Measurements from ENCODE around the gene MRPL27. TPM values are rescaled to one million over a fixed set of nuclear protein-coding genes. Genes with fewer than 3 reads are reported as not detected.
A peak's percentile ranks its signal among the peaks of the same experiment; 100 is the strongest.
"Not testable (repeated sequence)": the region's sequence is repeated elsewhere in the genome, so short reads cannot be mapped to it uniquely, and the experiment has no call there.

The MRPL27 gene
- 10 to 100 TPM; 34.3 to 69.4 (median 38.6) TPM for total RNA-seq
- long read RNA-seq, transcript MRPL27-201 (4 exons, 716 nt), result major isoform, 27 of 29 reads
- long read RNA-seq, partial matches to known transcripts, result 2 of 29 reads
- long read RNA-seq, other reads (novel, unspliced or antisense), result 0 of 29 reads

GRCh38 chr17:50372758-50373556 is at the start of gene MRPL27, which contains the start of gene EME1:
Gene MRPL27, minus strand, starts transcription at chr17:50373184. Its CDS starts 14 bp downstream, at chr17:50373170.
Gene EME1, plus strand, starts transcription at chr17:50373229. Its CDS starts 1,980 bp downstream, at chr17:50375209.
- Histone ChIP-seq H3K4me3 (peak within 1 kb of the TSS; percentile 65 to 97 (median 86)), H3K27me3 (no peaks in the 10 kb centered on the region), H3K36me3 (peaks cover 0 to 25% (median 11%) of the 10 kb centered on the region in 4 donors), H3K9me3 (no peaks in the 10 kb centered on the region), H3K4me1 (peaks cover 0 to 14% (median under 1%) of the 10 kb centered on the region in 4 donors), H3K27ac (peak within 1 kb of the TSS; percentile 78 to 97 (median 94))
- 1% methylated on average over 26 of the region's 42 CpGs for WGBS (ENCODE audit: insufficient coverage, low coverage, low lambda C conversion rate, missing lambda C conversion rate)
- TF ChIP-seq CTCF (IDR thresholded peaks at IDR 0.05) (no peak), POLR2A (IDR thresholded peaks at IDR 0.05) (peak; percentile 56)
- DNase-seq (peak; percentile 83 to 90 (median 87)), ATAC-seq (peak; percentile 93 to 98 (median 97))
- intact Hi-C loops (cut with DNase I), result no loop called here

GRCh38 chr17:50422738-50423137 is 49.8 kb upstream of the MRPL27 start:
- no peaks in the 10 kb centered on the region for H3K36me3 ChIP-seq
- WGBS (ENCODE audit: insufficient coverage, low coverage, low lambda C conversion rate, missing lambda C conversion rate), result 68% methylated on average over 2 of the region's 2 CpGs
- ATAC-seq, result no peak
- no peaks in the 10 kb centered on the region for H3K27me3 ChIP-seq
- H3K9me3 ChIP-seq, result no peaks in the 10 kb centered on the region
- peaks cover 0 to 40% (median 14%) of the 10 kb centered on the region in 4 donors for H3K4me1 ChIP-seq
- no peak overlapping the region for H3K27ac ChIP-seq
- no peak overlapping the region for H3K4me3 ChIP-seq
- no peak for DNase-seq
- intact Hi-C loops (cut with DNase I), result no loop called here
- TF ChIP-seq CTCF (IDR thresholded peaks at IDR 0.05) (no peak), POLR2A (IDR thresholded peaks at IDR 0.05) (no peak)

DNA sequence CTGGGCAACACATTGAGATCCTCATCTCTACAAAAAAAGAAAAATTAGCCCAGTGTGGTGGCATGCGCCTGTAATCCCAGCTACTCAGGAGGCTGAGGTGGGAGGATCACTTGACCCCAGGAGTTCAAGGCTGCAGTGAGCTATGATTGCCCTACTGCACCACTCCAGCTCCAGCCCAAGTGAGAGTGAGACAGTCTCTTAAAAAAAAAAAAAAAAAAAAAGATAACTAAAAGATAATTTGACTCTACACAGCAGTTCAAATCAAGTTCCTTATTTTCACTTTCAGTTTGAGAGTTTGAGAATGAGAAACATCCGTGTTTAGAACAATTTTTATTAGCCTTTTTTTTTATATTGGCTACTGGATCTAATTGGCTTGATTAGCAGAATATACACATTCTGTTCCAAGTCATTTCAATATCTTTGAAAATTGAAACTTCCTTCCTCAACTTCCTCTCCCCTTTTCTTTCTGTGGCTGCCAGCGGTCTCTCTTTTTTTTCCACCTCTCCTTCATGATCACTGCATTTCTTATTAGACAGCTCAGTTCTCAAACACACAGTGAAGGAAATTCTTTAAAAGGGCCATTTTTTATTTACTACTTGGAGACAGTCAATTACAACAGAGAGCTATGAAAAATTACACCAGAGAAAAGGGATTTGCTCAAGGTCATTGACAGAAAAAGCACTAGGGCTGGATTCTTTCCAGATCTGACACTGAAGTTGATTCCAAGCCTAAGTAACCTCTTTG is 48.5 kb upstream of the MRPL27 start:
- Histone ChIP-seq H3K36me3 (no peaks in the 10 kb centered on the region), H3K4me1 (peaks cover 0 to 33% (median 10%) of the 10 kb centered on the region in 4 donors), H3K27me3 (no peaks in the 10 kb centered on the region), H3K27ac (peak overlapping the region; percentile 14 to 77 (median 61)), H3K9me3 (no peaks in the 10 kb centered on the region), H3K4me3 (peak overlapping the region in 2 of 3 donors; percentile 38 to 41)
- ATAC-seq, result peak in 3 of 4 donors; percentile 20 to 42 (median 36)
- DNase-seq, result no peak
- intact Hi-C loops (cut with DNase I), result no loop called here
- TF ChIP-seq POLR2A (IDR thresholded peaks at IDR 0.05), result no peak
- TF ChIP-seq CTCF (IDR thresholded peaks at IDR 0.05), result no peak
- 10% methylated on average over 3 of the region's 3 CpGs for WGBS (ENCODE audit: insufficient coverage, low coverage, low lambda C conversion rate, missing lambda C conversion rate)

GRCh38 chr17:50420419-50421112 is 47.6 kb upstream of the MRPL27 start:
- Histone ChIP-seq H3K9me3 (no peaks in the 10 kb centered on the region), H3K27ac (peak overlapping the region in 2 of 3 donors; percentile 61 to 77), H3K4me1 (peaks cover 0 to 30% (median 10%) of the 10 kb centered on the region in 4 donors), H3K27me3 (no peaks in the 10 kb centered on the region), H3K36me3 (no peaks in the 10 kb centered on the region), H3K4me3 (peak overlapping the region in 1 of 3 donors; percentile 41)
- no peak for TF ChIP-seq CTCF (IDR thresholded peaks at IDR 0.05)
- no peak for TF ChIP-seq POLR2A (IDR thresholded peaks at IDR 0.05)
- DNase-seq (no peak), ATAC-seq (peak; percentile 35 to 54 (median 41))
- 75% methylated on average over 4 of the region's 6 CpGs for WGBS (ENCODE audit: insufficient coverage, low coverage, low lambda C conversion rate, missing lambda C conversion rate)
- intact Hi-C loops (cut with DNase I), result no loop called here

DNA sequence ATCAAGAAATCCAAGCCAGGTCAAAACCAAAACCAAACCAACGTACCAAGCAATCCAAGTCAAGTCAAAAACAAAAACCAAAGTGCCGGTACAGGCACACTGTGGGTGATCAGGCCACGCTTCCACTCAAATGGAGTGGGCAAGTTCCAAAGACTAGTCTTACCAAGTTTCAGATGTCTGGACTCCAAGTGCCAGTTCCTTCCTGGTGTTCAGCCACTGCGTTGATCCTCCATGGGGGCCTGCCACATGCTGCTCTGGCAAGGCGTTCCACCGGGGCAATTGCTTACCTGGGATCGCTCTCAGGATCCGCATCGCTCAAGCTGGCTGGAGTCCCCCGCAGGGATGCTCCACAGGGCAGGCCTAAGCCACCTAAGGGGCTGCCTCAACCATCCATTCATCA is 46.6 kb upstream of the MRPL27 start:
- ATAC-seq; H3K36me3 ChIP-seq; intact Hi-C loops (cut with DNase I); H3K9me3 ChIP-seq; H3K27me3 ChIP-seq; H3K4me3 ChIP-seq; DNase-seq; H3K27ac ChIP-seq: not testable (repeated sequence)
- 96% methylated on average over 4 of the region's 10 CpGs for WGBS (ENCODE audit: insufficient coverage, low coverage, low lambda C conversion rate, missing lambda C conversion rate)
- peaks cover 0 to 25% (median 10%) of the 10 kb centered on the region in 4 donors for H3K4me1 ChIP-seq
